ENCODE results near the gene CD24. TPM values are rescaled to one million over a fixed set of nuclear protein-coding genes. Genes with fewer than 3 reads are reported as not detected.

CD24 gene
- total RNA-seq, 1 experiment from 2014 or later: 937 TPM

DNA sequence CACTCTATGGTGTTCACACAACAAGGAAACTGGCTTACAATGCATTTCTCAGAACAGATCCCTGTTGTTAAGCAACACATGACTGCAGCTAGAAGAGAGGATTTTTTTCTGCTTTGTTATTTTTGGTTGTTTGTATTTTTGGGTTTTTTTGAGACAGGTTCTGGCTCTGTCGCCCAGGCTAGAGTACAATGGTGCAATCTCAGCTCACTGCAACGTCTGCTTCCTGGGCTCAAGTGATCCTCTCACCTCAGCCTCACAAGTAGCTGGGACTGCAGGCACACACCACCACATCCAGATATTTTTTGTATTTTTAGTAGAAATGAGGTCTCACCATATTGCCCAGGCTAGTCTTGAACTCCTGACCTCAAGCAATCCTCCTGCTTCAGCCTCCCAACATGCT, 12.7 kb downstream of the CD24 start:
- Mint-ChIP-seq H3K36me3 (no peaks in the 10 kb centered on the region), H3K4me1 (no peaks in the 10 kb centered on the region), H3K4me3 (no peak overlapping the region), H3K27ac (no peak overlapping the region), H3K9me3 (peaks cover 11% of the 10 kb centered on the region), H3K27me3 (ENCODE audit: low read depth) (no peaks in the 10 kb centered on the region)
- ChIA-PET CTCF (no interaction called here), POLR2A (no interaction called here)
- ATAC-seq: no peak
- TF ChIP-seq, protein P1, sequence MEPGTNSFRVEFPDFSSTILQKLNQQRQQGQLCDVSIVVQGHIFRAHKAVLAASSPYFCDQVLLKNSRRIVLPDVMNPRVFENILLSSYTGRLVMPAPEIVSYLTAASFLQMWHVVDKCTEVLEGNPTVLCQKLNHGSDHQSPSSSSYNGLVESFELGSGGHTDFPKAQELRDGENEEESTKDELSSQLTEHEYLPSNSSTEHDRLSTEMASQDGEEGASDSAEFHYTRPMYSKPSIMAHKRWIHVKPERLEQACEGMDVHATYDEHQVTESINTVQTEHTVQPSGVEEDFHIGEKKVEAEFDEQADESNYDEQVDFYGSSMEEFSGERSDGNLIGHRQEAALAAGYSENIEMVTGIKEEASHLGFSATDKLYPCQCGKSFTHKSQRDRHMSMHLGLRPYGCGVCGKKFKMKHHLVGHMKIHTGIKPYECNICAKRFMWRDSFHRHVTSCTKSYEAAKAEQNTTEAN (CRISPR knock-in tag; IDR thresholded peaks at IDR 0.05): no peak
- TF ChIP-seq CDX4 (CRISPR knock-in tag; IDR thresholded peaks at IDR 0.05; ENCODE audit: borderline replicate concordance): no peak
- no peak for TF ChIP-seq PRDM15 (CRISPR knock-in tag; IDR thresholded peaks at IDR 0.05)
- TF ChIP-seq ERG (CRISPR knock-in tag; IDR thresholded peaks at IDR 0.05): no peak
- TF ChIP-seq ELF4 (CRISPR knock-in tag; IDR thresholded peaks at IDR 0.05; ENCODE audit: low read depth): no peak
- TF ChIP-seq PRRX2 (CRISPR knock-in tag; IDR thresholded peaks at IDR 0.05): no peak
- TF ChIP-seq AR (CRISPR knock-in tag; IDR thresholded peaks at IDR 0.05): no peak
- TF ChIP-seq, protein P2, sequence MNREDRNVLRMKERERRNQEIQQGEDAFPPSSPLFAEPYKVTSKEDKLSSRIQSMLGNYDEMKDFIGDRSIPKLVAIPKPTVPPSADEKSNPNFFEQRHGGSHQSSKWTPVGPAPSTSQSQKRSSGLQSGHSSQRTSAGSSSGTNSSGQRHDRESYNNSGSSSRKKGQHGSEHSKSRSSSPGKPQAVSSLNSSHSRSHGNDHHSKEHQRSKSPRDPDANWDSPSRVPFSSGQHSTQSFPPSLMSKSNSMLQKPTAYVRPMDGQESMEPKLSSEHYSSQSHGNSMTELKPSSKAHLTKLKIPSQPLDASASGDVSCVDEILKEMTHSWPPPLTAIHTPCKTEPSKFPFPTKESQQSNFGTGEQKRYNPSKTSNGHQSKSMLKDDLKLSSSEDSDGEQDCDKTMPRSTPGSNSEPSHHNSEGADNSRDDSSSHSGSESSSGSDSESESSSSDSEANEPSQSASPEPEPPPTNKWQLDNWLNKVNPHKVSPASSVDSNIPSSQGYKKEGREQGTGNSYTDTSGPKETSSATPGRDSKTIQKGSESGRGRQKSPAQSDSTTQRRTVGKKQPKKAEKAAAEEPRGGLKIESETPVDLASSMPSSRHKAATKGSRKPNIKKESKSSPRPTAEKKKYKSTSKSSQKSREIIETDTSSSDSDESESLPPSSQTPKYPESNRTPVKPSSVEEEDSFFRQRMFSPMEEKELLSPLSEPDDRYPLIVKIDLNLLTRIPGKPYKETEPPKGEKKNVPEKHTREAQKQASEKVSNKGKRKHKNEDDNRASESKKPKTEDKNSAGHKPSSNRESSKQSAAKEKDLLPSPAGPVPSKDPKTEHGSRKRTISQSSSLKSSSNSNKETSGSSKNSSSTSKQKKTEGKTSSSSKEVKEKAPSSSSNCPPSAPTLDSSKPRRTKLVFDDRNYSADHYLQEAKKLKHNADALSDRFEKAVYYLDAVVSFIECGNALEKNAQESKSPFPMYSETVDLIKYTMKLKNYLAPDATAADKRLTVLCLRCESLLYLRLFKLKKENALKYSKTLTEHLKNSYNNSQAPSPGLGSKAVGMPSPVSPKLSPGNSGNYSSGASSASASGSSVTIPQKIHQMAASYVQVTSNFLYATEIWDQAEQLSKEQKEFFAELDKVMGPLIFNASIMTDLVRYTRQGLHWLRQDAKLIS (CRISPR knock-in tag; IDR thresholded peaks at IDR 0.05; ENCODE audit: borderline replicate concordance): no peak
- no peak for TF ChIP-seq RELA (CRISPR knock-in tag; IDR thresholded peaks at IDR 0.05; ENCODE audit: borderline replicate concordance)
- TF ChIP-seq ZNF532 (CRISPR knock-in tag; IDR thresholded peaks at IDR 0.05; ENCODE audit: borderline replicate concordance): no peak
- DNase-seq (ENCODE audit: low spot score): no peak
